ENCODE measurements around the gene ADAM8. TPM values are rescaled to one million over a fixed set of nuclear protein-coding genes. Genes with fewer than 3 reads are reported as not detected.

Gene ADAM8
- total RNA-seq, 1 donor from 2014 or later, result 1.5 TPM

DNA sequence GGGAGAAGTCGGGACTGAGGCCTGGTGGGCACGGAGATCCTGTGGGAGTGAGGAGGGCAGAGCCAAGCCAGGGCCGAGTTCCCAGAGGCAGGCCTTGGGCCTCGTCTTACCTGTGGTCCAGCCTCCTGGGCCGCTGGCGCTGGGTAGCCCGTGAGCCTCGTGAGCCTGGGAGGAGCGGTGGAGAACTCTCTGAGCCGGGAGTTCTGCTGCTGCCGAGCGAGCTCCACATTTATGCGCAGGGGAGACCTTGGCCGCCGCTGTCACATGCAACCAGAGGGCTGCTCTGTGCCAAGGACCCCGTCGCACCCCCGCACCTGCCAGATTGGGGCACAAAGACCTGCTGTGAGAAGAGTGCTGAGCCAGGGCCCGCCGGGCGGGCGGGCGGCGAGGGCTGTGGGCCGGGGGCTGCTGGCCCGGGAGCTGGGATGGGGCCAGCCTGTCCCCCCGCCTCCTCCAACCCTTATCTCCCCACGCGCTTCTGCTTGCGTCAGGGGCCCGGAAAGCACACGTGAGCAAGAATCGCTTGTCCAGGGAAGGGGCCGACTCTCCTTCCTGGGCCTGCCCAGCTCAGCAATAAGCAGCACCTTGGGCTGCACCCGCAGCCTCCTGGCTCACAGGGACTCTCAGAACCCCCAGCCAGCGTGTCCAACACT lies 28.9 kb downstream of the ADAM8 start:
- no peaks in the 10 kb centered on the region for H3K4me1 Mint-ChIP-seq (ENCODE audit: unreplicated experiment)
- H3K9me3 Mint-ChIP-seq (ENCODE audit: unreplicated experiment), result no peaks in the 10 kb centered on the region
- H3K4me3 Mint-ChIP-seq (ENCODE audit: unreplicated experiment), result no peak overlapping the region
- peaks cover 19% of the 10 kb centered on the region for H3K27me3 Mint-ChIP-seq (ENCODE audit: unreplicated experiment)
- no peak overlapping the region for H3K27ac Mint-ChIP-seq (ENCODE audit: unreplicated experiment)
- DNase-seq (ENCODE audit: low spot score), result no peak
- no peaks in the 10 kb centered on the region for H3K36me3 Mint-ChIP-seq (ENCODE audit: low read depth, unreplicated experiment)
- TF ChIP-seq, protein P1, sequence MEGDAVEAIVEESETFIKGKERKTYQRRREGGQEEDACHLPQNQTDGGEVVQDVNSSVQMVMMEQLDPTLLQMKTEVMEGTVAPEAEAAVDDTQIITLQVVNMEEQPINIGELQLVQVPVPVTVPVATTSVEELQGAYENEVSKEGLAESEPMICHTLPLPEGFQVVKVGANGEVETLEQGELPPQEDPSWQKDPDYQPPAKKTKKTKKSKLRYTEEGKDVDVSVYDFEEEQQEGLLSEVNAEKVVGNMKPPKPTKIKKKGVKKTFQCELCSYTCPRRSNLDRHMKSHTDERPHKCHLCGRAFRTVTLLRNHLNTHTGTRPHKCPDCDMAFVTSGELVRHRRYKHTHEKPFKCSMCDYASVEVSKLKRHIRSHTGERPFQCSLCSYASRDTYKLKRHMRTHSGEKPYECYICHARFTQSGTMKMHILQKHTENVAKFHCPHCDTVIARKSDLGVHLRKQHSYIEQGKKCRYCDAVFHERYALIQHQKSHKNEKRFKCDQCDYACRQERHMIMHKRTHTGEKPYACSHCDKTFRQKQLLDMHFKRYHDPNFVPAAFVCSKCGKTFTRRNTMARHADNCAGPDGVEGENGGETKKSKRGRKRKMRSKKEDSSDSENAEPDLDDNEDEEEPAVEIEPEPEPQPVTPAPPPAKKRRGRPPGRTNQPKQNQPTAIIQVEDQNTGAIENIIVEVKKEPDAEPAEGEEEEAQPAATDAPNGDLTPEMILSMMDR (IDR thresholded peaks at IDR 0.05; ENCODE audit: unreplicated experiment), result no peak

DNA sequence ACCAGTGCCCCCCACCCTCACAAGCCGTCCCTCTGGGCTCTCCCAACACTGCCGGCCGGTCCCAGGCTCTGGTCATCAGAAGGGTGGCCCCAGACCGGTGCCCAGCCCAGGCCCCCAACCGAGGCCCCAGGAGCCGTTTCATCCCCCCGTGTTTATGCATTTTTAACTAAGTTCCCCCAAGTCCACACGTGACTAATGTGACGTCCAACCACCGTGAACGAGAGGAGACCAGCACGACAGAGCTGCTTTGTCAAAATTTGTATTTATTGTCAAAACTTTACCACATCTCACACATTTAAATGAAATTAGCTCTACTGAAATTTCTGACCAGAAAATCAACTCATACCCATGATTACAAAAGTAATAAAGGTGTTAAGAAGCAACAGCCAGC lies 30.4 kb downstream of the ADAM8 start:
- no peaks in the 10 kb centered on the region for H3K4me1 Mint-ChIP-seq (ENCODE audit: unreplicated experiment)
- H3K4me3 Mint-ChIP-seq (ENCODE audit: unreplicated experiment), result no peak overlapping the region
- no peak overlapping the region for H3K27ac Mint-ChIP-seq (ENCODE audit: unreplicated experiment)
- peaks cover 18% of the 10 kb centered on the region for H3K27me3 Mint-ChIP-seq (ENCODE audit: unreplicated experiment)
- no peaks in the 10 kb centered on the region for H3K9me3 Mint-ChIP-seq (ENCODE audit: unreplicated experiment)
- H3K36me3 Mint-ChIP-seq (ENCODE audit: low read depth, unreplicated experiment), result no peaks in the 10 kb centered on the region
- TF ChIP-seq, protein P1 (IDR thresholded peaks at IDR 0.05; ENCODE audit: unreplicated experiment), result no peak
- DNase-seq (ENCODE audit: low spot score), result no peak

DNA sequence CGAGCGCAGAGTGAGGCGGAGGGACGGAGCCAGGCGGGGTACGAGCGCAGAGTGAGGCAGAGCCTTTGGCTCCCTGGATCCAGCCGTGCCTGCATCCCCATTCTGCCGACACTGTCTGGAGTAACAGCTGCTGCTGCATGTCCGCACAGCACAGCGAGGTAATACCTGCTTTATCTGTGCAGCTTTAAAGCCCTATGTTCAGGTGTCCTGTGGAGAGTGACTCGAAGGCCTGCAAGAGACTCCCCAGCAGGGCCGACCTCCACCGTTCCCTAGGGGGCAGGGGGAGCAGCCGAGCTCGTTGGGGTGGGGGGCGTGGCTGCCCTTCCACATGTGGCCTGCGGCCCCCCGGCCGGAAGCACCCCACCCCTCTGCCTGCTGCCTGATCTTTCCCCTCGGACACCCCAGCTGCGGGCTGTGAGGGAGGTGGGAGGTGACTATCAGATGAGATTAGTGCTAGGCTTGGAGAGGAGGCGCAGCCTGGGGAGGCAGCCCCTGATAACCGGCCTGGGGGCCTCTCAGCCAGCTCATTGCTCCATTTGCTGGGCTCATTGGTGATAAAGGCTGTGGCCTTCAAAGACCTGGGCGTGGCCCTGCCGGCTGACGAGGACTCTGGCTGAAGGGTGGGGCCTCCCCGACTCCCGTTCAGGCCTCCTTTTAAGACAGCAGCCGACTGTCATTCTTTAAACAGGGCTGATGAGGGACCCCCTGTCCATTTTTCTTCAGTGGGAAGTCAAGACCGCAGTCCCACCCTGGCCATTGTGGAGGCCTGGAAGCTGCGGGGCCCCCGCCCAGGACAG lies 31.0 kb downstream of the ADAM8 start:
- no peaks in the 10 kb centered on the region for H3K4me1 Mint-ChIP-seq (ENCODE audit: unreplicated experiment)

DNA sequence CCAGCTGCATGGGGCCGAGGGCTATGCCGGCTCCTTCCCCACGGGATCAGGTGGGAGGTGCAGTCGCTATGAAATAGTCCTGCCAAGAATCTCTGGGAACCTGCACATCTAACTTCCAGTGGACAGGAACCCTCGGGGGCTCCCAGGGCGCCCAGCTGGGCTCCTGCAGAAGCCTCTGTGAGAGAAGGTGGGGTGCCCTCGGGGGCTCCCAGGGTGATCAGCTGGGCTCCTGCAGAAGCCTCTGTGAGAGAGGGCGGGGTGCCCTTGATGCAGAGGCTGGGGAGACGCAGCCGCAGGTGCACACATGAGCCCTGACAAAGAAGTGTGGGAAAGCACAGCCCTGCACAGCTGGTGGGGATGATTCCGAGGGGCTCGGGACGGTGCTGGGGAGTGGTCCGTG lies 33.1 kb downstream of the ADAM8 start:
- DNase-seq (ENCODE audit: low spot score), result no peak
- Mint-ChIP-seq H3K4me3 (ENCODE audit: unreplicated experiment) (no peak overlapping the region), H3K9me3 (ENCODE audit: unreplicated experiment) (no peaks in the 10 kb centered on the region), H3K27me3 (ENCODE audit: unreplicated experiment) (peaks cover 13% of the 10 kb centered on the region), H3K36me3 (ENCODE audit: low read depth, unreplicated experiment) (peaks cover 1% of the 10 kb centered on the region), H3K4me1 (ENCODE audit: unreplicated experiment) (no peaks in the 10 kb centered on the region), H3K27ac (ENCODE audit: unreplicated experiment) (no peak overlapping the region)
- TF ChIP-seq, protein P1 (IDR thresholded peaks at IDR 0.05; ENCODE audit: unreplicated experiment), result no peak

More for the DNA sequence above, 31.0 kb downstream of the ADAM8 start:
- Mint-ChIP-seq H3K4me3 (ENCODE audit: unreplicated experiment) (no peak overlapping the region), H3K27ac (ENCODE audit: unreplicated experiment) (no peak overlapping the region), H3K9me3 (ENCODE audit: unreplicated experiment) (no peaks in the 10 kb centered on the region), H3K27me3 (ENCODE audit: unreplicated experiment) (peaks cover 19% of the 10 kb centered on the region), H3K36me3 (ENCODE audit: low read depth, unreplicated experiment) (no peaks in the 10 kb centered on the region)
- TF ChIP-seq, protein P1 (IDR thresholded peaks at IDR 0.05; ENCODE audit: unreplicated experiment), result no peak
- no peak for DNase-seq (ENCODE audit: low spot score)

All from endothelial cell (in vitro differentiated cells).